Mucosa of descending colon (tissue), 3 donors: Measurements from ENCODE around the gene SLC4A4. TPM values are rescaled to one million over a fixed set of nuclear protein-coding genes. Genes with fewer than 3 reads are reported as not detected.

Experiments
- ATAC-seq: fragments of 200-7000 bp; cut with Tn5 transposase; one replicate; pipeline ENCODE4 v1.9.1; 2020; ENCODE audit warnings: mild to moderate bottlenecking, moderate library complexity
- DNase-seq, 3 donors: peaks; one replicate each; pipeline ENCODE4 v3.0.0-alpha.2; 2020
- H3K36me3 ChIP-seq: fragments of 200-600 bp; one replicate; pipeline ENCODE4 v1.8.0; 2021; ENCODE audit warnings: low read depth, mild to moderate bottlenecking
- H3K4me1 ChIP-seq: fragments of 200-600 bp; one replicate; pipeline ENCODE4 v1.8.0; 2021; ENCODE audit warnings: low read depth, mild to moderate bottlenecking
- H3K4me3 ChIP-seq: fragments of 200-600 bp; one replicate; pipeline ENCODE4 v1.8.0; 2021; ENCODE audit warnings: mild to moderate bottlenecking
- H3K9me3 ChIP-seq: fragments of 200-600 bp; one replicate; pipeline ENCODE4 v1.8.0; 2021; ENCODE audit warnings: mild to moderate bottlenecking
- CTCF ChIP-seq: fragments of 200-600 bp; IDR thresholded peaks from one replicate; pipeline ENCODE4 v1.8.0; 2022; ENCODE audit warnings: antibody characterized with exemption, mild to moderate bottlenecking
- intact Hi-C, 2 donors: fragments of 100-400 bp; cut with DNase I in 1 of 2; cut with micrococcal nuclease in 1 of 2; formaldehyde crosslinking; loops; one replicate each; pipeline versions ENCODE4 v1.11.0 to v1.11.1; 2022; cut with DNase I, micrococcal nuclease
- total RNA-seq, 3 donors: library from RNA; stranded (reverse); fragmentation: NEBNext Ultra II Directional in 2 of 3; extraction: Animal tissue kit (Norgen Biotek cat#: 25700) in 2 of 3; gene quantifications; one replicate each; pipeline versions ENCODE4 v1.2.1 to v1.2.4, GENCODE V29; 2021 to 2023
- donor health status: DM: no; HTN: no; CAD: no; lungs with moderate emphysema.
- donor health status: DM: no; HTN: no; CAD: no.
- donor health status: DM: no; HTN: yes; CAD: no.

Gene SLC4A4
- total RNA-seq, 3 donors from 2014 or later = 102 to 248 (median 165) TPM

GRCh38 chr4:71304289-71304850 is 34.5 kb upstream of the SLC4A4 start:
- intact Hi-C loops = no loop called here
- ATAC-seq (peak; percentile 72), DNase-seq (no peak)
- H3K4me3 ChIP-seq = no peak overlapping the region
- H3K9me3 ChIP-seq = no peaks in the 10 kb centered on the region
- peaks cover 23% of the 10 kb centered on the region for H3K4me1 ChIP-seq
- H3K36me3 ChIP-seq = no peaks in the 10 kb centered on the region
- no peak for TF ChIP-seq CTCF

GRCh38 chr4:71307729-71308128 is 31.1 kb upstream of the SLC4A4 start:
- Histone ChIP-seq H3K9me3 (no peaks in the 10 kb centered on the region), H3K4me3 (no peak overlapping the region), H3K36me3 (no peaks in the 10 kb centered on the region), H3K4me1 (peaks cover 17% of the 10 kb centered on the region)
- peak; percentile 78 for ATAC-seq
- no peak for TF ChIP-seq CTCF
- peak in 1 of 3 donors; percentile 36 for DNase-seq
- intact Hi-C loops = no loop called here

- no peak overlapping the region for H3K4me3 ChIP-seq
- no peak for TF ChIP-seq CTCF
- DNase-seq (no peak), ATAC-seq (no peak)
- no peaks in the 10 kb centered on the region for H3K36me3 ChIP-seq
- no peaks in the 10 kb centered on the region for H3K9me3 ChIP-seq
- intact Hi-C loops = no loop called here
- no peaks in the 10 kb centered on the region for H3K4me1 ChIP-seq
Observed at GRCh38 chr4:71322425-71322824, 16.4 kb upstream of the SLC4A4 start.

GRCh38 chr4:71333368-71333767 is 5.5 kb upstream of the SLC4A4 start:
- intact Hi-C loops = no loop called here
- TF ChIP-seq CTCF = no peak
- Histone ChIP-seq H3K9me3 (no peaks in the 10 kb centered on the region), H3K4me3 (no peak overlapping the region), H3K4me1 (no peaks in the 10 kb centered on the region), H3K36me3 (no peaks in the 10 kb centered on the region)
- no peak for ATAC-seq
- DNase-seq = no peak

GRCh38 chr4:71333960-71334359 is 4.9 kb upstream of the SLC4A4 start:
- TF ChIP-seq CTCF = no peak
- Histone ChIP-seq H3K4me1 (no peaks in the 10 kb centered on the region), H3K36me3 (no peaks in the 10 kb centered on the region), H3K9me3 (no peaks in the 10 kb centered on the region), H3K4me3 (no peak overlapping the region)
- DNase-seq = no peak
- ATAC-seq = no peak
- intact Hi-C loops = no loop called here

- Histone ChIP-seq H3K9me3 (no peaks in the 10 kb centered on the region), H3K4me1 (no peaks in the 10 kb centered on the region), H3K36me3 (no peaks in the 10 kb centered on the region), H3K4me3 (no peak overlapping the region)
- TF ChIP-seq CTCF = no peak
- DNase-seq (no peak), ATAC-seq (no peak)
- intact Hi-C loops = no loop called here
Observed at GRCh38 chr4:71334465-71334882, 4.3 kb upstream of the SLC4A4 start.
